DND-41 (cell line): Measurements from ENCODE around the gene DPF1.

ENCODE experiments used
- EZH2 ChIP-seq: IDR thresholded peaks from 3 replicates; pipeline ENCODE4 v1.6.1; 2012; ENCODE audit warnings: borderline replicate concordance, low read depth, mild to moderate bottlenecking, moderate library complexity, low read length, inconsistent platforms; ENCODE audit not compliant: severe bottlenecking
- TF ChIP-seq, protein P1 (sequence below): IDR thresholded peaks from 2 replicates; pipeline ENCODE4 v1.5.1; 2012; ENCODE audit warnings: borderline replicate concordance, low read length, moderate library complexity, mild to moderate bottlenecking; ENCODE audit not compliant: poor library complexity, severe bottlenecking; ENCODE audit errors: extremely low read depth

DNA sequence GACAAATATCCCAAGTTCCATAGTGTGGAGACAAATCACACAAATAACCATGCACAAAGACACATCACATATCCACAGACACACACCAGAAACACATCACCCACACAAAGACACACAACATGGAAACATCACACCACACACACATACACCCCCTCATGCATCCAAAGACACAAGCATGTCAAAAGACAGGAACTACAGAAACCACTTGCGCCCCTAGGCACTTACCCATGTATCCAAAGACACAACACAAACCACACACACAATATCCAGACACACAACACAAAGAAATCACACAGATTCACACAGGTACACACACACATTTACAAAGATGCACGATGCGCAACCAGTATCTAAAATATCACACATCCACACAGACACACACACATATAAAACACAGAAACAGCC, 901 bp downstream of the DPF1 start:
- TF ChIP-seq, protein P1, sequence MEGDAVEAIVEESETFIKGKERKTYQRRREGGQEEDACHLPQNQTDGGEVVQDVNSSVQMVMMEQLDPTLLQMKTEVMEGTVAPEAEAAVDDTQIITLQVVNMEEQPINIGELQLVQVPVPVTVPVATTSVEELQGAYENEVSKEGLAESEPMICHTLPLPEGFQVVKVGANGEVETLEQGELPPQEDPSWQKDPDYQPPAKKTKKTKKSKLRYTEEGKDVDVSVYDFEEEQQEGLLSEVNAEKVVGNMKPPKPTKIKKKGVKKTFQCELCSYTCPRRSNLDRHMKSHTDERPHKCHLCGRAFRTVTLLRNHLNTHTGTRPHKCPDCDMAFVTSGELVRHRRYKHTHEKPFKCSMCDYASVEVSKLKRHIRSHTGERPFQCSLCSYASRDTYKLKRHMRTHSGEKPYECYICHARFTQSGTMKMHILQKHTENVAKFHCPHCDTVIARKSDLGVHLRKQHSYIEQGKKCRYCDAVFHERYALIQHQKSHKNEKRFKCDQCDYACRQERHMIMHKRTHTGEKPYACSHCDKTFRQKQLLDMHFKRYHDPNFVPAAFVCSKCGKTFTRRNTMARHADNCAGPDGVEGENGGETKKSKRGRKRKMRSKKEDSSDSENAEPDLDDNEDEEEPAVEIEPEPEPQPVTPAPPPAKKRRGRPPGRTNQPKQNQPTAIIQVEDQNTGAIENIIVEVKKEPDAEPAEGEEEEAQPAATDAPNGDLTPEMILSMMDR = no peak
- no peak for TF ChIP-seq EZH2
